ENCODE measurements around the gene SLC6A7.

SLC6A7 gene

DNA sequence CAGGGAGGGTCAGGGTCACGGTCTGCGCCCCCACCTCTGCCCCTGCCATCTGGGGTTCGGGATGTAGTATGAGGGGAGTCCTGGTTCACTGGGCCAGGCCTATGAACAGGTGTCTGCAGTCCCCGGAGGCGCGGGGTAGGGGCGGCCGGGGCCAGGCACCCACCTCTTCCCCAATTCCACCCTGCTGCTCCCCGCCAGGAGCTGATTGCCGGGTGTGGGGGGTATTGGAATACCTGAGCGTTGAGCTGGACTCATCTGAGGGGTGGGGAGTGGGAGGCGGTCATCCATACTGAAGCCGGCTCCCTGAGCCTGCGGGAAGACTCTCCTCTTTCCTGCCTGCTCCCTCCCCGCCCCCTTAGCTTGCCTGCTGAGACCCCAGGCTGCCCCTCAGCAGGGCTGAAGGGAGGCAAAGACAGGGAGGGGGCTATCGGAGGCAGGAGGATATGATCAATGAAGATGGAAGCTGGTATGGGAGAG is 679 bp downstream of the SLC6A7 start:
- DNase-seq (ENCODE audit: low read depth in 2 of 2) = no peak

DNA sequence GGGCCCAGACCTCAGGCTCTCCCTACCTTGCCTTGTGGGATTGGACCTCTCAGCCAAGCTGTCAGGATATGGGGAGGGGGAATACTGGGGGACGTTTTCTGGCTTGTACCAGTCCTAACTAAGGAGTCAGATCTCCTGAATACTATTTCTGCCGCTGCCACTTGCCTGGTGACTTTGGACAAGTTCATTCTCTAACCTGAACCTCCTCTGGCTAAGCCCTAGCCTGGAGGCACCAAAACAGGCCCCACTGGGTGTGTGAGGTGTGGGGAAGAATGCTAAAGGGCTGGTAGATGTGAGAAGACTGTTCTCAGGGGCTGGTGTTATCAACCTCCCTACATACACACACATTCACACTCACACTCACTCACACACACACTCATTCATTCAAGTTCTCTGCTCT is 1.1 kb downstream of the SLC6A7 start:
- no peak for DNase-seq (ENCODE audit: low read depth in 2 of 2)

DNA sequence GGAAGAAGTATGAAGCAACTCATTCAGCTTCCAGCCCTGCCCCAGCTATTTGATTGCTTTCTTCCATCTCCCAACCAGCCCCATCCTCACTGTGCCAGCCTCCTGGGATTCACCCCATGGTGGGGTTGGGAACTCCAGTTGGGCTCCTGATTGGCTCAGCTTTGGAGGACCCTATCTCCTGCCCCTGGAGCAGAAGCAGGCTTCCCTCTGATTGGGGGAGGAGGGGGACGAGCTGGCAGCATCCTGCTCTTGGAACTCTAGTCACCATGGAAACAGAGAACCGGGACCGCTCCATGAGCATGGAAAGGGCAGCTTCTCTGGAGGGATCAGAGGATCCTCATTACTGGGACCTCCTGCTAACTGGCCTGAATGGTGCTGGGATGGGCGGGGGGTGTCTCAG is 2.6 kb downstream of the SLC6A7 start:
- DNase-seq (ENCODE audit: low read depth in 2 of 2) = no peak

DNA sequence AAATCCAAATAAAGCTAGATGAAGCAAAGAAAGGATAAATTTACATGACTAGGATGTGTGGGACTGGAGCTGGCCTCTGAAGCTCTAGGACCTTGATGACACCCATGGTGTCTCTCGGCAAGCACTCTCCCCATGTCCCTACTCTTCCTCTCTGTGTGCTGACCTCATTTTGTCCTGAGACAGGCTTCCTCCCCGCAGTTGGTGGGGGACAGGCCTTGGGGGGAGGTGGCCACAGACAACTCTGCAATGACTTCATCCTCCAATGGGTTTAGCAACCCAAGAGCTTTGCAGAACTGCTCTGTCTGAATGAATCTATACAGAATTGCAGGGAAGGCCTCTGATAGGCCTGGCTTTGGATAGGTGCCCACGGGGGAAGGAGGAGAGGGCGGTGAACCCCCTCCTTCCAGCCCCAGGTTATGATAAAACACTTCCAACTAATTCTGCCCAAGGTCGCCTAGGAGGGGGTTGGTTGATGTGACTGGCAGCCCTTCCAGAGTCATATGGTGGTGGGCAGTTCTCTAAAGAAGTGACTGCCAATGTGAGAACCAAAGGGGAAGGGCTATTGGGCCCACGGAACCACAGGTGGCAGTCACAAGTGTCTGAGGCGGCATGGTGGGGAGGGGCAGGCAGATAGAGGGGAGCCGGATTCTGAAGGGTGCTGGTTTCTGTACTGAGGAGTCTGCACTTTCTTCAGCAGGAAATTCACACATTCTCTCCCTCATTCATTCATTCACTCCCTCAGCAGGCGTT is 6.0 kb downstream of the SLC6A7 start:
- DNase-seq (ENCODE audit: low read depth in 2 of 2) = no peak

DNA sequence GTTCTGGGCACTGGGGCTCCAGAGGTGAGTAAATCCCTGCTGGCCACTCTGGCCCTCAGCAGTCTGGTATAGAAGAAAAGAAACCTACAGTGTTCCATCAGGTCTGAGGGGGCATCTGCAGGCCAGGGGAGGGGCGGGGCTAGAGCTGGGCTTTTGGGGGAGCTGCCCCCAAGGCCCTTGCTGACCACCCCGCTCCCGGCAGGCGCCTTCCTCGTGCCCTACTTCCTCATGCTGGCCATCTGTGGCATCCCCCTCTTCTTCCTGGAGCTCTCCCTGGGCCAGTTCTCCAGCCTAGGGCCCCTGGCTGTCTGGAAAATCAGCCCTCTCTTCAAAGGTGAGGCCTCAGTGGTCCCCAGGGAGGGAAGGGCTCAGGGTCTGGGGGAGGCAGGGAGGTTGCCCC is 6.7 kb downstream of the SLC6A7 start:
- no peak for DNase-seq (ENCODE audit: low read depth in 2 of 2)

DNA sequence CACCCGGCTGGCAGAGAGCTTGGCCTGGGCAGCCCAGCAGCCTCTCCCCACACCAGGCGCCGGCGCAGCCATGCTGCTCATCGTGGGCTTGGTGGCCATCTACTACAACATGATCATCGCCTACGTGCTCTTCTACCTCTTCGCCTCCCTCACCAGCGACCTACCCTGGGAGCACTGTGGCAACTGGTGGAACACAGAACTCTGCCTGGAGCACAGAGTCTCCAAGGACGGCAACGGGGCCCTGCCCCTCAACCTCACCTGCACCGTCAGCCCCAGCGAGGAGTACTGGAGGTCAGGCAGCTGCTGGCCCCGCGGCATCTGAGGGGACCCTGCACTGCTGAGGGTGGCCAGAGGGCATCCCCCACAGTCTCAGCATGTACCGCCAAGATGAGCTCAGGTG is 7.1 kb downstream of the SLC6A7 start:
- DNase-seq (ENCODE audit: low read depth in 2 of 2) = no peak

DNA sequence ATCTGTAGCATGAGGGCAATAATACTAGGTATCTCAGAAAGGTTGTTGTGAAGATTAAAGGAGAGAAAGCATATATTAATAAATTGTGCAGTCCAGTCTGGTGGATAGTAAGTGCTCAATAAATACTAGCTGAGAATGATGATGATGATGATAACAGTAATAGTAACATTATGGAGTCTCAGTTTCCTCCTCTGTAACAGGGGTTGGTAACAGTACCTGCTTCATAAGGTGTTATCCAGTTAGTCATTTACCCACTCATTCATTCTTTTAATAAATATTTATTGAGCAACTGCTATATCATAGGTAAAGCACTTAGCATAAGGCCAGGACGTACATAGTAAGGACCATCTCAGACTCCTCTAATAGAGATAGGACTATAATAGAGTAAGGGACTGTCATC is 7.6 kb downstream of the SLC6A7 start:
- no peak for DNase-seq (ENCODE audit: low read depth in 2 of 2)

DNA sequence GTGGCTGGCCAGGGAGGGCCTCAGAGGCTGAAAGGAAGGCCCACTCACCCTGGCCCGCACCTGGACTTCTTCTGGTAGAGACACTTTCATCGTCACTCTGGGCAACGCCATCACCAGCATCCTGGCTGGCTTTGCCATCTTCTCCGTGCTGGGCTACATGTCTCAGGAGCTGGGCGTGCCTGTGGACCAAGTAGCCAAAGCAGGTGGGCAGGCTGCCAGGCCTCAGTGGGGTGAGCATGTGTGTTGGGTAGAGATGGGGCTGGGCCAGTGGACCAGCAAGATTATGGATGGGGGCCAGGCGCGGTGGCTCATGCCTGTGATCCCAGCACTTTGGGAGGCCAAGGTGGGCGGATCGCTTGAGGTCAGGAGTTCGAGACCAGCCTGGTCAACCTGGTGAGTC is 12.6 kb downstream of the SLC6A7 start:
- DNase-seq (ENCODE audit: low read depth in 2 of 2) = no peak

DNA sequence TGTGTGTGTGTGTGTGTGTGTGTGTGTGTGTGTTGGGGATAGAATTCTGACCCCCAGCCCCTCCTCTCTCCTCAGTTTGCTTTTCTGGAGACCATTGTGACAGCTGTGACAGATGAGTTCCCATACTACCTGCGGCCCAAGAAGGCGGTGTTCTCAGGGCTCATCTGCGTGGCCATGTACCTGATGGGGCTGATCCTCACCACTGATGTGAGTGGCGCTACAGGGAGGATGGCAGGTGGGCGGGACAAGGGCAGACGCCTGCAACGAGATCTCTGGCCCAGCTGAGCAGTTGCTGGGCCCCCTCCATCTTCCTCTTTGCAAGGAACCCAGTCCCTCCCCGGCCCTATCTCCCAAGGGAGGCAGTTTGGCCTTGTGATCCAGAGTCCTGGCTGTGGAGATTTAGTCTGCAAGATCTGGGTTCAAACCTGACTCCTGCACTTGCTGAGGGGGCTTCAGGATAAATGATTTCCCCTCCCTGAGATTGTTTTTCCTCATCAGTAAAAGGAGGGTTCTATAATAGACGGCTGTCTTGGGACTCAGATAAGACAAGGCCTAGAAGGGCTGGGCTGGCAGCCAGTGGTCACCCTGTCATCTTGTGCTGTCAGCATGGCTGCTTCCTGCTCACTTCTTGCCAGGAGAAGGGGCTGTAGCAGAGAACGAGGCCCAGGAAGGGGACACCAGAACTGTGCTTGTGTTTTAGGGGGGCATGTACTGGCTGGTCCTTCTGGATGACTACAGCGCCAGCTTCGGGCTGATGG is 14.1 kb downstream of the SLC6A7 start:
- DNase-seq (ENCODE audit: low read depth in 2 of 2) = no peak

DNA sequence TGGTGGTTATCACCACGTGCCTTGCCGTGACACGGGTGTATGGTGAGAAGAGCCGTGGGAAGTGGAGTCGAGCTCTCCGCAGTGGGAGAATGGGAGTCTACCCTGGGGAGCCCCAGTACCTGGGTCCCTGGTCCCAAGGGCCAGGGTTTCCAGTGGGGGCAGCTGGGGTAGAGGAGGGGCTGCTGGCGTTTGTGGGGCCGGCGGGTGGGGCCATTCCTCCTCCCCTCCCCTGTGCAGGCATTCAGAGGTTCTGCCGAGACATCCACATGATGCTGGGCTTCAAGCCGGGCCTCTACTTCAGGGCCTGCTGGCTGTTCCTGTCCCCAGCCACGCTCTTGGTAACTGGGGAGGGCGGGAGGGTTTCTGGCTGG is 14.7 kb downstream of the SLC6A7 start:
- no peak for DNase-seq (ENCODE audit: low read depth in 2 of 2)

DNA sequence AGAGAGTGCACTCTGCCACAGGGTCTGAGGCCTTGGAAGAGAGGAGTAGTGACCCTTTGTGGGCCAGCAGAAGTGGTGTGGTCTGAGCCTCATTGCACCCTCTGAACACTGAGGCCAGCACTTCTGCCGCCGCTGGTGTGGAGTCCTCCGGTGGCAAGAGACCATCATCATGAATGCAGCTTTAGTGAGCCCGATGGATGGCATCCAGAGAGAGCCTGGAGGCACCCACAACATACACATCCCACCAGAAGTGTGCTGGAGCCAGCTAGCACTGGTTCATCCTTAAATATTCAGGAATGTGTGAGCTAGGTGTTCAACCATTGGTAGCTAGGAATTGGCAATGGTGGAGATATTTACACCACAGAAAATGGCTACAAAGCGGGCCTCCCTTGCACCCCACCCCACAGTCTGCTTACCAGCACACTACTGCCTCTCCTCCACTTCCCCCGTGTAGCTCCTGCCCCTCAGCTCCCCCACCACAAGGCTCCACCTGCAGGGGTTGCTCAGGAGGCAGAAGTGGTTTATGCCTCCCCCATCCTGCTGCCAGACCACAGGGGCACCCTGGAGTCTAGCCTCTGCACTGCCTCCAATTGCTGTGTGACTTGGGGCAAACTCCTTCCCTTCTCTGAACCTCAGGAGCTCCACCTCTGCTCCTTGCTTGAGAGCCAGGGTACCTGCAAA is 16.4 kb downstream of the SLC6A7 start:
- DNase-seq (ENCODE audit: low read depth in 2 of 2) = no peak

DNA sequence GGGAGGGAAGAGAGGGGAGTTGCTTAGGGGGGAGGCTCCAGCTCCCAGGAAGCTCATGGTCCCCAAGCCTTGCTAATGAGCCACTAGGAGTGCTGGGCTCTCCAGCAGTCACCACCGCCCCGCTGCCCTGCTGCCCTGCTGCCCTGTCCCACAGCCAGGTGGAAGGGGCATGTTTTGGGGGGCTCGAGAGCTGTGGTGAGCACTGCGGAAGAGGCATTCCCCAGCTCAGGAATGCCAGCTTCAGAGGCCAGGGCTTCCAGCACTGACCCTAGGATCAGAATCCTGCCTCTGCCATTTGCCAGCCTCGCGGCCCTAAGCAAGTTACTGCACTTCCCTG is 16.9 kb downstream of the SLC6A7 start:
- DNase-seq (ENCODE audit: low read depth in 2 of 2) = no peak

DNA sequence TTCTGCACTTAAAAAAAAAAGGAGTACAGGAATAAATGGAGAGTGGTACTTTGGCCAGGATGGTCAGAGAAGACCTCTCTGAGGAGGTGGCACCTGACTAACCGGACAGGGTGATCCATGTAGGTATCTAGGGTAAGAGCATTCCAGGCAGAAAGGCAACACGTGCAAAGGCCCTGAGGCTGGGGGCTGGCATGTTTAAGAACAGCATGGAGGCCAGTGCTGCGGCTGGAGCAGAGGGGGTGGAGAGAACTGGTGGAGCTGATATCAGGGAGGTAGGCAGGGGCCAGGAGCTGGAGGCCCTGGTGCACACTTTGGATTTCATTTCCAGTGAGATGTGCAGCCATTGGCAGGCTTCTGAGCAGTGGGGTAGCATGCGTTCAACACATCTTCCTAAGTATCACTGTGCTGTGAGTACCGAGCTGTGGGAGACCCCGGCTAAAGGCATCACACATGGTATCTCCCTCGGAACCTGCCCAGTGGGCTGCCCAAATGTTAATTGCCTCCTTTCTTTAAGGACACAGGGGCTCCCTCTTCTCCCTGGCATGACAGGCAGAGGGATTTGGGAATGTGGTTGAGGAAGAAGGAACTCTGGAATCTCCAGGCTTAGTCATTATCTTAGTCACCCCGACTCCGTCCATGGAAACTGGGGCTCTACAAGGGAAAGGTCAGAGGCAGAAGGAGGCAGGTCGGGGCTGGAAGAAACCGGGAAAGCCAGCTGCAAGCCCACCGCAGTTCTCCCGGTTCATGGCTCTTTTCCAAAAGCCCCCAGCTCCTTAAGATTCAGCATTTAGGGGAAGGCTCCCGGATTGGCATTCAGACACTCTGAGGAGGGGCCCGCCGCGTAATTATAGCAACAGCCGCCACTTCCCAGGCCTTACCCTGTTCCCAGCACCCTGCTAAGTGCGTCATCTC is 18.6 kb downstream of the SLC6A7 start:
- no peak for DNase-seq (ENCODE audit: low read depth in 2 of 2)

DNA sequence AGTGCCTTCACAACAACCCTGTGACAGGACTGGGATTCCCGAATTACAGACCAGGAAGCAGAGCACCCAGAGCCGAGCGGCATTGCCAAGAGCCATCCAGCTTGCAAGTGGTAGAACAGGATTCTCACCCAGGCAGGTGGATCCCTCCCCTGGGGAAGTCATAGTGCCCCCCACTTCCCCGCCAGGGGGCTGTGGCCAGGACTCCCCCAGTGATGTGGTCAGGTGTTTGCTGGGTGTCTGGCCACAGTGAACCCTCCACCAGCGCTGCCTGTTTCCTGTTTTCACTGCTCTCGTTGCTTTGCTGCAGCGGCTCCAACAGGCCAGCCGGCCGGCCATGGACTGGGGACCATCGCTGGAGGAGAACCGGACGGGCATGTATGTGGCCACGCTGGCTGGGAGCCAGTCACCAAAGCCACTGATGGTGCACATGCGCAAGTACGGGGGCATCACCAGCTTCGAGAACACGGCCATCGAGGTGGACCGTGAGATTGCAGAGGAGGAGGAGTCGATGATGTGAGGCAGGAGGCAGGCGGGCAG is 19.3 kb downstream of the SLC6A7 start:
- no peak for DNase-seq (ENCODE audit: low read depth in 2 of 2)

DNA sequence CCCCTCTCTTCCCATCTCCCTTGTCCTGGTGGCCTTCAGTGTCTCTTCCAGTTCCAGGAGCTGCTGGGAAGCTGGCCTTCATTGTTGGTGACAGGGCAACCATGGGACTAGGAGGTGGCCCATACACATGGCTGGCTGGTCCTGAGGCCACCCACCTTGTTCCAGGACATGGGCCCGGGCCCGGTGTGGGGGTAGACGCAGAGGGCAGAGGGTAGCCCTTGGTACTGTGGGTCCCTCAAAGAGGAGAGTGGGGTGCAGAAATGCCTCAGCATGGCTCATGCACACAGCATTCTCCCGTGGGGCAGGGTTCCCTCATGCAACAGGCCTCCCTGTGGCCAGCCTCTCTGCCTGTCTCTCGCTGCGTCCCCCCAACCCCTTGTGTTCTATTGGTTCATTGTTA is 20.8 kb downstream of the SLC6A7 start:
- no peak for DNase-seq (ENCODE audit: low read depth in 2 of 2)

DNA sequence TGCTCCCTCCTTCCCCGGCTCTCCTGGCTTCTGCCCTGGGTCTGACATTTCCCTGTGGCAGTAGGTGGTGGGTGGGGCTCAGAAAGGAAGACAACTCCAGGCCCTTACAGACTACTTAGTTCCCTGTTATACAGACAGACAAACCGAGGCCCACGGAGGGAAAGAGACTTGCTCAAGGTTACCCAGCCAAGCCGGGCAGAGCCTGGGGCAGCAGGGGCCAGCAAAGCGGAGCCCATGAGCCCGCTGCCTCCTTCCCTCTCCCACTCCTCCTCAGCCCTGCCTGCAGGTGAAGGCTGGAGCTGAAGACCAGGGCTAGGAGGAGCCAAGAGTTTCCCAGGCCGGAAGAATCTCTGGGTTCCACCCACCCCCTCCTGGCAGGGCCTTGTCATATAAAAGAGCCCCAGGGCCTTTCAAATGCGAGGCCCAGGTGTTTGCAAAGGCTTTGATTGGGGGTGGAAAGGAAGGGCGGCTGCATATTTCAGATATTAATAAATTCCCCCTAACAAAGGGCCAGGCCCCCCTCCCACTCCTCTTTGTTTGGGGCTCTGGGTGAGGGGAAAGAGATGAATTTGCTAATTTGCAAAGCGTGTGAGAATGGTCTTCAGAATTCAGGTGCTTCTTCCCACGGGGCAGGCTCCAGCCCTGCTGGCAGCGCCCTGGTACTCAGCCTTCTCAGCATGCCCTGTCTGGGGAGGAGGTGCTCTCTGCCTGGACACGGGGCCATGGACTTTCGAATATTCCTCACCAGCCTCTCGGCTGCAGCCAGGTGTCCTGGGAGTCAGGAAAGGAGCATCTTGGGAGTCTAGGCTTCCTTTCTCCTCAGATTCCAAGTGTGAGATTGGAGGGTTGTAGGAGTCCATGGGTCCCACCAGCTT is 21.5 kb downstream of the SLC6A7 start:
- no peak for DNase-seq (ENCODE audit: low read depth in 2 of 2)

DNA sequence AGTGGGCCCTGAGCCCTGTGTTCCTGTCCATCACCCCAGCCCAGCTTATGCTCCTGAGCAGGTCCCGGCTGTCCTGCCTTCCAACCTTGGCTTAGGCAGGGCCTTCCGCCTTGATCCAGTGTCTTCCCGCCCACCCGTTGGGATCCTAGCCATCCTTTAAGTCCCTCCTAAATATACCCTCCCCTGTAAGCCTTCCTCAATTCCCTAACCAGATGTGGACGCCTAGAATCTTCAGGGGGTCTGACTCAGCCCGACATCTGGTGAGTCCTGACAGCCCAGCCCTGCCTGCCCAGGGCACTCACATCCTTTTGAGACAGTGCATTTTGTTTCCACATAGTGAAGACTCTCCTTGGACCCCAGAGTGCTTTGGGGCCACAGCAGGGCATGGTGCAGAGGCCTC is 23.7 kb downstream of the SLC6A7 start:
- DNase-seq (ENCODE audit: low read depth in 2 of 2) = no peak

DNA sequence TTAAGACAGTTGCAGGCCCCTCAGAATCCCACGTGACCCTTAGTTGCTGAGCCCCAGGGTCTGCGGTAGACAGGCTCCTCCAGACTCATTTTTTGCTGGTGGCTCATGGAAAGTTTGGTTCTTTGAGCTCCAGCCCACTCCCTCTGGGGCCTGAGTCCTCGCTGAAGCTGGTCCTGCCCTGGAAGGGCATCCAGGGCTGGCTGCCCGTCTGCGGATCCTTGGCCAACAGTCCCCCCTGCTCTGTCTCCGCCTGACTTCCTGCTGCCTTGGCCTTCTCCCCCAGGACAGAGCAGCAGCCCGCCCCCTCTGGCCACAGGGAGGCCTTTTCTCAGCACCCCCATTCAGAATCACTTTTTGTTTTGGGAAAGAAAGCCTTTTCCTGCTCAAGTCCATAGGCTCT is 24.4 kb downstream of the SLC6A7 start:
- DNase-seq (ENCODE audit: low read depth in 2 of 2) = no peak

DNA sequence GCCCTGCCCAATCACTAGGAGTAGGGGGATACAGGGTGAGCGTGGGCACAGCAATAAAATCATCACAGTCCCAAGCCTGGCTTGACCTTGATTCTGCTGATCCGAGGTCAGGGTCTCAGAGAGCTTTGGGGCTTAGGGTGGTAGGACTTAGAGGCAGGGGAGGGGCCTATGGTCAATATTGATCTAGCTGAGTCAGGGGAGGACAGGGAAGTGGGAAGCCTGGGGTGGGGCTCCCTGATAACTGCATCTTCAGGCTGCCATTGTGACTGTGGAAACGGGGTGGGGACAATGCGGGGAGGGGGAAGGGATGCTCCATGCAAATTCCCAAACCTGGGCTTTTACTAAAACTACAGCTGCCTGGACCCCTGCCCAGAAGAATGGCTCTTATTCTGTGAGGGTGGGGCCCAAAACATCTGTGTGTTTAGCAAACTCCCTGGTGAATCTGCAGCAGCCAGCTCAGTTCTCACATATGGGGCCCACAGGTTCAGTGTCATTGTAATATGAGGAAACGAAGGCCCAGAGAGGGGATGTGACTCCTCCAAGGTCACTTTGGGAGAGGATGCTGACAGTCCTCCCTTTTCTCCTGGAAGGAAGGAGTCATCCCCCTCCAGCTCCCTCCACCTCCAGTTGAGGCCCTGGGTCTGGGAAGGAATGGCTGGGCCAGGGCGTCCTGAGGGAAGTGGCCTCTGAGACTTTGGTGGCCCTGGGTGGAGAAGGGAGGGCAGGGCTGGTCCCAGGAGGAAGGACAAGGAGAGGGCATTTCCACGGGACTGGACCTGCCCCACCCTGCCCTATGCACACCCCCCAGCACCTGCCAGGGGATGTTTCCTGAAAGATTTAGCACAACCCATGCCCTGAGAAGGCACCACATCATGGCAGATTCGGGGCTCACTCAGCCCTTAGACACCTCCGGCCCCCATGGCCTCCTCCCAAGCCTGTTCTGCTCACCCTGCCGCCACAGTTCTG is 26.4 kb downstream of the SLC6A7 start:
- DNase-seq (ENCODE audit: low read depth in 2 of 2) = no peak

DNA sequence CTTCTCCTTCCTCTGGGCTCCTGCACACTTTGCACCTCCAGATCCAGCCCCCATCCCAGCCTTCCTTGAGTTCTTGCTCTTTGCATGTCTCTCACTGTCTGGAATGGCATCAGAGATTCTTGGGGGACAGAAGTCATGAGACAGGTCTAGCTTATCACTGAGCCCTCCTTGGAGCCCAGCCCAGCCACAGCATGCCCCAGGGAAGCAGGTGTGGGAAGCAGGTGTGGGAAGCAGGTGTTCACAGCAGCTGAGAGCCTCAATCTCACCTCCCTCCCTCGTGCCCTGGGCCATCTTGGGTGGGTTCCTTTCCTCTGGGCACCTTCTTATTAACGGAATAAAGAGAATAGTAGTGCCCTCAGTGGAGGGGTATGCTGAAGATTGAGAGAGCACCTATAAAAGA is 27.2 kb downstream of the SLC6A7 start:
- DNase-seq (ENCODE audit: low read depth in 2 of 2) = no peak
